MM.1S (cell line): ENCODE results near the gene WDR73.

Source experiments
- CTCF ChIP-seq: fragments of 300-600 bp; sonication (generic); IDR thresholded peaks from 2 replicates; pipeline ENCODE4 v1.5.1; 2016; ENCODE audit warnings: antibody characterized with exemption, low read length, mixed read lengths
- EZH2 ChIP-seq: fragments of 300-600 bp; sonication (generic); optimal IDR thresholded peaks from 2 replicates; pipeline ENCODE3; 2017; ENCODE audit warnings: low read depth, mild to moderate bottlenecking, antibody characterized with exemption, low read length, mixed read lengths
- EZH2phosphoT487 ChIP-seq: fragments of 300-600 bp; sonication (generic); IDR thresholded peaks from 2 replicates; pipeline ENCODE4 v1.6.1; 2018; ENCODE audit warnings: antibody characterized with exemption, low read length

- TF ChIP-seq CTCF, result no peak
- no peak for TF ChIP-seq EZH2
- TF ChIP-seq EZH2phosphoT487, result no peak
These were observed 42.5 kb downstream of the WDR73 start for GRCh38 chr15:84611631-84612030.
